ENCODE results near the gene SEPTIN10.

Gene SEPTIN10

DNA sequence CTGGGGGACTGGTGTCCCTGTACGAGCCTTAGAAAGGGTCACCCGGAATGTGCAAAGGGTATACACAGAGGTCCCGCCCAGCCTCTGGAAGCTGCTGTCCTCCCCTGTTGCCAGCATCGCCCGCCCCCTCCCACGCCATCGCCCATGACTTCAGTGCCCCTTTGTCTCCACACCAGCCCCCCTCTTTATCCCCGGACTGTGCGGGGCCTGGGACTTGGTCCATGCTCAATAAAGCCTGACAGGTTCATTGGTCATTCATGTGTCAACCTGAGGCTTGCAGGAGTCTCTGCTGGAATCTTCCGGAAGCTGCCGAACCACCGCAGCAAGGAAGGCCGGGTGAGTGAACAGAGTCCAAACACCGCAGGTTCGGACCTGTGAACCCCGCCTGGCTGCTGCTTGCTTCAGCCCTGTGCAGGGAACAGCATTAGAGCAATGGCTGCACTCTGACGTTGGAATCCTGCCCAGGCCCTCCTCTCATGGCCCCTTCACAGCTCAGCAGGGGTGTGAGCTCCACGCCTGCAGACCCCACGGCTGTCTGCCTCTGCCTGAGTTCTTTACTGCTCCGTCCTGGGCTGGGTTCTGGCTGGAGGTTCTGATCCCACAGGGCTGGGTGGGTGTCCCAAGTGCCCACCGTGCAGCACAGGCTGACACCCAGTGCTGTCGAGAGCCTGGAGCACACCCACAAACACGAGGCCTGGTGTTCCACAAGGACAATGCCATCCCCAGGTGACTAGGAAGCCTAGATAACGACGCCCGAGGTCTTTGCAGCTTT lies 96.5 kb downstream of the SEPTIN10 start:
- TF ChIP-seq GATA3 (IDR thresholded peaks at IDR 0.05; ENCODE audit: low read depth, low read length) = no peak
- no peak for TF ChIP-seq GATA2 (IDR thresholded peaks at IDR 0.05; ENCODE audit: low read depth, low read length)

DNA sequence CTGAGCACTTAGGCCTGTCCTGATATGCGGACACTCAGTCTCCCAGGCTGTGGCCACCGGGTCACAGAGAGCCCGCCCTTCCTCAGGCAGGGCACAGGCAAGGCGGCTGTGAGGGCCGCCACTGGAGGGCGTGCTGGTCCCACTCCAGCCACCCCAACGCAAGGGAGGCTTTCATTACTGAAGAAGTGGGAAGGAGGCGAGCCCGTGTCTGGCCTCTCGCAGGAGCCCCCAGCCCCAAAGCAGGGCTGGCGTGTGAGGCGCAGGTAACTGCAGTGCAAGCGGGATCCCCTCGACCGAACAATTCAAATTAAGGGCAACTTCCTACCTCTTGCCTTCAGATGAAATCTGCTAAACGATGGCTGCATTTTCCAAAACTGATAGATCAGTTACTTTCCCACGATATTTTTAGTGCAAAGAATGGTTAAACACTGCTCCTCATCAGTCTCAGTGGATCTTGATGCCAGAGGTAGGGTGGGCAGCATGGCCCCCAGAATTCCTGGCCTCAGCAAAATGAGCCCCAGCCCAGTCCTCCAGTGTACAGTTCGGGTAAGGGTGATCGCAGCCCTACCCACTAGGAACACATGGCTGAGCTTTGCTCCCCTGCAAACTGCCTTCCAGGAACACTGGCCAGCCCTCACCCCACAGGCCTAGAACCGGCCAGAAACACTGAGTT lies 97.2 kb downstream of the SEPTIN10 start:
- TF ChIP-seq GATA3 (IDR thresholded peaks at IDR 0.05; ENCODE audit: low read depth, low read length) (no peak), GATA2 (IDR thresholded peaks at IDR 0.05; ENCODE audit: low read depth, low read length) (no peak)

DNA sequence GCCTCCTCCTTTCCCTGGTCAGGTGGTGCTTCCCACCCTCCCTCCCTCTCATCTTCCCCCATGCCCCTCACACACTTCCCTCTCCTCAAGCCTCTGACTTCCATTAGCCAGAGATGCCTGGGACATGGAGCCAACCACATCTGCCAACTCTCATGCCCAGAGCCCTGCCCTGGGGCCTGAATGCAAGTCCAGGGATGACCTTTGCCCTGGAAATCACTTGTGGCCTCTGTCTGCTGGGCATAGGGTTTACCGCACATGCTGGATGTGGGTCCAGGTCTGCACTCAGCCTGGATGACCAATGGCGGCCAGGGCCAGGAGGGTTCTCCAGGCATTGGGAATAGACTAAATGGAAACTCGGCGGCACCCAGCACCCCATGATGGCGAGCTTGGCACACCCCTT lies 98.9 kb downstream of the SEPTIN10 start:
- TF ChIP-seq GATA2 (IDR thresholded peaks at IDR 0.05; ENCODE audit: low read depth, low read length) = no peak
- TF ChIP-seq GATA3 (IDR thresholded peaks at IDR 0.05; ENCODE audit: low read depth, low read length) = no peak

DNA sequence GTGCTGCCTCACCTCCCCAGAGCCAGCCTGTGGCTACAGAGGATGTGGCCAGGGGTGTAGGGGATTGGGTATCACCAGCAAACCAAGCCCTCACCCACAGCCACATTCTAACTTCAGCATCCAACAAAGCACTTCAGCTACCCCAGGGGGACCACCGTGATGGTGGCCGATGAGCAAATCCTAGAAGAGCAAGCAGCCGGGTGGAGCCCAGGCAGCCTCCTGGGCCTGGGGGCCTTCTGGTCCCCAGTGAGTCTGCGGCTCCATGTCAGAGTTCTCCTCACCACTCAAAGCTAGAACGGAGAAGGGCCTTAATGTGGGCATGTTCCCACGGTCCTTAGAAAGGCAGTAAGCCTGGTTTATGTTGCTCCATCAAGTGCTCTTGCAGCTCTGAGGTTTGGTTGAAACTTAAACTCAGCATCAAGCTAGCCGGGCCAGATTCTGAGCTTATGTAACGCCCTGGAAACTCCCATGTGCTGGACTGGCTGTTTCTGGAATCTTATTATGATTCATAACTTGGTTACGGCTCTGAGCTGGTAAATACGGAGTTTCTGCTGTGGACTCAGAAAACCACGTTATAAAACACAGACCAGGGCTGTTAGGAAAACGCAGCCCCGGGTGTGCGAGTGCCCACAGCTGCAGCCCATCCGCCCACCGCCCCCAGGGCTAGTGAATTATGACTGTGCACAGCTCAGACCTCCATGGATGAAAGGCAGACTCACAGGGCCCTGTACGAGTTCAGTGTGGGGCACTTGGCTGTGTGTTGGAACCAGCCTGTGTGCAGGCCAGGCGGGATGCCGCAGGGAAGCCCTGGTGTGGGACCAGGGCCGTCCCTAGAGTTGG lies 99.8 kb downstream of the SEPTIN10 start:
- TF ChIP-seq GATA2 (IDR thresholded peaks at IDR 0.05; ENCODE audit: low read depth, low read length) = no peak
- no peak for TF ChIP-seq GATA3 (IDR thresholded peaks at IDR 0.05; ENCODE audit: low read depth, low read length)

DNA sequence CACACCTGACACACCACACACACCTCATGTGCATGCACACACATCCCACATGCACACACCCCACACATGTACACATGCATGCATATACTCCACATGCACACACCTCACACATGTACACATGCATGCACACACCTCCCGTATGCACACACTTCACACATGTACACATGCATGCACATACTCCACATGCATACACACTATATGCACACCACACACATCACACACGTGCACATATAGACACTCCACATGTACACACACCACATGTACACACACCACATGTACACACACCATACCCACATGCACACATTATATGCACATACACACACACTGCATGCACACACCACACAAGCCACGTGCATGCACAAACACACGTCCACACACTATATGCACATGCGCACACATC lies 100.5 kb downstream of the SEPTIN10 start:
- TF ChIP-seq GATA3 (IDR thresholded peaks at IDR 0.05; ENCODE audit: low read depth, low read length) (no peak), GATA2 (IDR thresholded peaks at IDR 0.05; ENCODE audit: low read depth, low read length) (no peak)

GRCh38 chr2:109512076-109512475 lies 101.7 kb downstream of the SEPTIN10 start:
- no peak for TF ChIP-seq GATA3 (IDR thresholded peaks at IDR 0.05; ENCODE audit: low read depth, low read length)
- TF ChIP-seq GATA2 (IDR thresholded peaks at IDR 0.05; ENCODE audit: low read depth, low read length) = no peak

DNA sequence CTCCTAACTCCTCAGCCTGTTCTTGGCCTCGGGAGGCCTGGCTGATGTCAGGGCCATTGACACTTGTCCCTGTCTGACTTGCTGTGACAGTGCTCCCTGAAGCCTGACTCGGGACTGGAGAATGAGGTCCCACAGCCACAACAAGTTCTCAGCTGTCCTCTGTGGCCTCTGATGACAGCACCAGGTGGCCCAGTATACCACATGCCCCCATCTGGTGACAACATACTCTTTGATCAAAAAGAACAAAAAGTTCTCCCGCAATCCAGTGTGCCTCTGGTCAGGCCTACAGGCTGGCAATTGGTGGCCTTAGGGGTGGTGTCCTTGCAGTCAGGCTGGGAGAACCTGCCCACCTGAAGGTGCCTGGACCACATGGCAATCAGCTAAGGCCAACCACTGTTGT lies 102.6 kb downstream of the SEPTIN10 start:
- TF ChIP-seq GATA3 (IDR thresholded peaks at IDR 0.05; ENCODE audit: low read depth, low read length) = no peak
- no peak for TF ChIP-seq GATA2 (IDR thresholded peaks at IDR 0.05; ENCODE audit: low read depth, low read length)

DNA sequence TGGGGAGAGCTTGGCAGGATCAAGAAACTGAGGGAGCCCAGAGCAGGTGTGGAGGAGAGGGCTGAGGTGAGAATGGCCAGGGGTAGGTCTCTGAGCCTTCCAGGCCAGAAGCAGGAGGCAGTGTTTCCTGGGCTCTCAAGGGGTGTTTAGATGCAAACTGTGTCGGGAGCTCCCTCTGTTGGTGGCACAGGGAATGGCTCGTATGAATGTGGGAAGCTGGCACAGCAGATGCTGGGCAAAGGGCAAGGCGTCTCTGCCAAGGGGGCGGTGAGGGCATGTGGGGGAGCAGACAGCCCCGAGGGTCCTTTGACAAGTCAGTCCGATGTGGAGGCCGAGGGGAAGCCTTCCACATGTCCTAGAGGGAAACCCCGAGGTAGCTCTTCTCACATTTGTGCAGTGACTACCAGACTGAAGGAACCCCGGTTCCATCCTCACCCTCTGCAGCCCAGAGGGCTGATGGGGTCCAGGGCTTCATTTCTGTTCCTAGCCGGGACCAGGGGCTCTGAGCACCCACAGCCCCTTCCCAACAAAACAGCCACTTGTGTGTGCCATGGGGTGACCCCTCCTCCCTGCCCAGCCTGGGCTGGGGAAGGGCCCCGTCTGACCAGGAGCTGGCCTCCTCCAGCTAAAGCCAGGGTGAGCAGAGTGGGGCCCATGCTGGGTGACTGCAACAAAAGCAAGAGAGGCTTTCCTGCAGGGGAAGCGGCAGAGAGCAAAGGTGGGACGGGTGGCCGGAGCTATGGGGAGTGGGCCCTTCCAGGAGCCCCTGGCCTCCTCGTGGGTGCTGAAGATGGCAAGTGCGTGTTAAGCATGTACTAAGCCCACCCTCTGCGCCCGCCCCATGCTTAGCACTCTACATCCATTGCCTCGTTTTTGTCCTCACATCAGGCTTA lies 103.4 kb downstream of the SEPTIN10 start:
- TF ChIP-seq GATA3 (IDR thresholded peaks at IDR 0.05; ENCODE audit: low read depth, low read length) = no peak
- TF ChIP-seq GATA2 (IDR thresholded peaks at IDR 0.05; ENCODE audit: low read depth, low read length) = no peak

DNA sequence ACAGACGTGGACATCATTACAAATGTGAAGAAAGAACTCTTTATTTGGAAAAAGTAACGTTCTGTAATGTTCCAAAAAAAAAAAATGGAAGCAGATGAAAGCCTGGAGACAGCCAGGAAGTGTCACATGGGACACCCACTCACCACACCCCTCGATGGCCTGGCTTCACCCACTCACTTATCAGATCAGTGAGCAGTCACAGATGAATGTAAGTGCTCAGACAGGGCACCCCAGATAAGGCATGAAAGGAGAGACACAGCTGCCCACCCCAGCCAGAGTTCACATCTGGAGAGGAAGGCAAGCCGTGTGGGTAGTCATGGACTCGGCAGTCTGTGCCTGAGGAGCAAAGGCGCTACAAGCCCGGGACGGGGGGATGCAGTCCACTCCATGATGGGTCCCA lies 105.2 kb downstream of the SEPTIN10 start:
- TF ChIP-seq GATA2 (IDR thresholded peaks at IDR 0.05; ENCODE audit: low read depth, low read length) = no peak
- no peak for TF ChIP-seq GATA3 (IDR thresholded peaks at IDR 0.05; ENCODE audit: low read depth, low read length)

GRCh38 chr2:109507828-109508227 lies 105.9 kb downstream of the SEPTIN10 start:
- TF ChIP-seq GATA2 (IDR thresholded peaks at IDR 0.05; ENCODE audit: low read depth, low read length) (no peak), GATA3 (IDR thresholded peaks at IDR 0.05; ENCODE audit: low read depth, low read length) (no peak)

DNA sequence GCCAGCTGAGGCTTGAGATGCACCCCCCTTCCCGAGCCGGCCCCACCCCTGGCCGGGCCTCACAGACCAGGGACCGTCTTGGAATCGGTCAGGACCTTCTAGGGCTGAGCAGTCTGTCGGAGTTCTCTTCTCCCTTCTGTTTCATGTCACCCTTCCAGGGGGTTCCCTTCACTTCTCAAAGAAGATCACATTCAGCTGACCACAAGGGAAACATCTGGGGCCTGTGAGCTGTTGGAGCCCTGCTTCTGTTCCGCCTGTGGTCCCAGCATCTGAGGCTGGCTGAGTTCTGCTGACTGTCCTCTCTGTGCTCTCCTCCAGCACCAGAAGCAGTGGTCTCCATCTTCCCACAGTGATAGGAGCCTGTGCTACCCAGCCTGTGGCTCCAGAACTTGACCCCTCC lies 106.5 kb downstream of the SEPTIN10 start:
- no peak for TF ChIP-seq GATA2 (IDR thresholded peaks at IDR 0.05; ENCODE audit: low read depth, low read length)
- no peak for TF ChIP-seq GATA3 (IDR thresholded peaks at IDR 0.05; ENCODE audit: low read depth, low read length)

DNA sequence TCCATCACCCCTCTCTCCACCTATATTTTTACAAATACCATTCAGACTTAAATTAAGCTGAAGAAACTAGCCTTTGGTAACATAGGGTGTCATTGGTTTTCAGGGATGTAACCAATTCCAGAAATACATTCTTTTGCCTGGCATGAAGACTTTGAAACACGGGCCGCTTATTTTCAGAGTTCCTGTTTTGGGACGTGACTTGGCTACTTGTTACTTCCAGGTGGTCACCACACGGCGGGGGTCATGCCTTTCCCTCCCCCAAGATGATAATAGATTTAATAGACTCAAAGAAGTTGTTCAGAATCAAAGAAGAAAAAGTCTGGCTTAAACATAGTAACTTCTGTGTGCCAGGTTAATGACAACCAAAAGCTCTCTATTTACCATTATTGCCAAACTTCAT lies 110.6 kb downstream of the SEPTIN10 start:
- TF ChIP-seq GATA2 (IDR thresholded peaks at IDR 0.05; ENCODE audit: low read depth, low read length) (no peak), GATA3 (IDR thresholded peaks at IDR 0.05; ENCODE audit: low read depth, low read length) (no peak)

DNA sequence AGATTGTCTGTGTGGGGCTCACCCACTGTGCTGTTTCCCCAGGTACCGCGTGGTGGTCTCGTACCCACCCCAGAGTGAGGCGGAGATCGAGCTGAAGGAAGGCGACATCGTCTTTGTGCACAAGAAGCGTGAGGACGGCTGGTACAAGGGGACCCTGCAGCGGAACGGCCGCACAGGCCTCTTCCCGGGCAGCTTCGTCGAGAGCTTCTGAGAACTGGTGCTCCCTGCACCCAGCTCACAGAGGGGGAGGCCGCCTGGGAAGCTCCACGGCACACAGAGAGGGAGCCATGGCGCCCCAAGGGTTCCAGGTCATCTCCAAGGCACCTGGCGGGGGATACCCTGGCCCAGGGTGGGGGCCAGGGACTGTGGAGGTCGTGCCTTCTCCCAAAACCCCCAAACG lies 112.3 kb downstream of the SEPTIN10 start:
- TF ChIP-seq GATA3 (IDR thresholded peaks at IDR 0.05; ENCODE audit: low read depth, low read length) = no peak
- no peak for TF ChIP-seq GATA2 (IDR thresholded peaks at IDR 0.05; ENCODE audit: low read depth, low read length)

All from SH-SY5Y (cell line).